NCI-H2196 (cell line): Measurements from ENCODE around the gene SS18L1.

Experiments used
- DNase-seq: peaks from one replicate; lab custom pipeline; 2025; ENCODE audit not compliant: unreplicated experiment; lab: John Stamatoyannopoulos, UW

Gene SS18L1

GRCh38 chr20:62168890-62169435 is 25.4 kb downstream of the SS18L1 start:
- no peak for DNase-seq

GRCh38 chr20:62170536-62170935 is 27.0 kb downstream of the SS18L1 start:
- no peak for DNase-seq

GRCh38 chr20:62171245-62171644 is 27.7 kb downstream of the SS18L1 start:
- DNase-seq: no peak

- no peak for DNase-seq
These were observed 29.1 kb downstream of the SS18L1 start for GRCh38 chr20:62172666-62173065.

GRCh38 chr20:62174021-62174804 is 30.6 kb downstream of the SS18L1 start:
- DNase-seq: no peak

- no peak for DNase-seq
These were observed 31.5 kb downstream of the SS18L1 start for GRCh38 chr20:62174870-62175624.

GRCh38 chr20:62175711-62176110 is 32.1 kb downstream of the SS18L1 start:
- DNase-seq: no peak

GRCh38 chr20:62176866-62177265 is 33.3 kb downstream of the SS18L1 start:
- DNase-seq: no peak

- DNase-seq: no peak
These were observed 33.7 kb downstream of the SS18L1 start for GRCh38 chr20:62177307-62177706.

GRCh38 chr20:62178316-62179161 is 35.0 kb downstream of the SS18L1 start:
- no peak for DNase-seq

GRCh38 chr20:62179162-62179504 is 35.6 kb downstream of the SS18L1 start:
- no peak for DNase-seq

GRCh38 chr20:62181808-62182207 is 38.2 kb downstream of the SS18L1 start:
- no peak for DNase-seq

- peak; percentile 96 for DNase-seq
These were observed 39.2 kb downstream of the SS18L1 start, which contains the start of gene MTG2 for GRCh38 chr20:62182469-62183425. Gene MTG2, plus strand, starts transcription at chr20:62183028. Its CDS starts 10,393 bp downstream, at chr20:62193421.

- DNase-seq: no peak
These were observed 40.0 kb downstream of the SS18L1 start for GRCh38 chr20:62183426-62184142.

GRCh38 chr20:62186096-62186426 is 42.5 kb downstream of the SS18L1 start:
- no peak for DNase-seq

- no peak for DNase-seq
These were observed 43.6 kb downstream of the SS18L1 start for GRCh38 chr20:62186887-62187866.

- DNase-seq: no peak
These were observed 47.3 kb downstream of the SS18L1 start for GRCh38 chr20:62190639-62191411.
